Neural progenitor cell (in vitro differentiated cells): ENCODE data around the gene S1PR2.

Experiments used
- CTCF ChIP-seq: fragments of 200-600 bp; sonication (generic); IDR thresholded peaks from 2 replicates; pipeline ENCODE4 v1.5.1; 2017; ENCODE audit warnings: antibody characterized with exemption, mild to moderate bottlenecking
- EZH2 ChIP-seq: fragments of 200-600 bp; sonication (generic); IDR thresholded peaks from 2 replicates; pipeline ENCODE4 v1.6.1; 2017; ENCODE audit warnings: antibody characterized with exemption, mild to moderate bottlenecking, moderate library complexity

GRCh38 chr19:10269333-10270179, 38.4 kb upstream of the S1PR2 start:
- TF ChIP-seq CTCF (peak; percentile 96), EZH2 (peak; percentile 78)
